NCI-H146 treated with DMSO at 0.1 percent for 48 hours (cell line): Measurements from ENCODE around the gene ABHD16B.
"Not testable (repeated sequence)": the region's sequence is repeated elsewhere in the genome, so short reads cannot be mapped to it uniquely, and the experiment has no call there.

Experiments
- DNase-seq: peaks from one replicate; lab custom pipeline; 2025; ENCODE audit not compliant: unreplicated experiment; lab: John Stamatoyannopoulos, UW

ABHD16B gene

GRCh38 chr20:63877755-63878470 is 16.6 kb downstream of the ABHD16B start:
- DNase-seq: no peak

GRCh38 chr20:63878899-63879663 is 17.8 kb downstream of the ABHD16B start:
- no peak for DNase-seq

DNA sequence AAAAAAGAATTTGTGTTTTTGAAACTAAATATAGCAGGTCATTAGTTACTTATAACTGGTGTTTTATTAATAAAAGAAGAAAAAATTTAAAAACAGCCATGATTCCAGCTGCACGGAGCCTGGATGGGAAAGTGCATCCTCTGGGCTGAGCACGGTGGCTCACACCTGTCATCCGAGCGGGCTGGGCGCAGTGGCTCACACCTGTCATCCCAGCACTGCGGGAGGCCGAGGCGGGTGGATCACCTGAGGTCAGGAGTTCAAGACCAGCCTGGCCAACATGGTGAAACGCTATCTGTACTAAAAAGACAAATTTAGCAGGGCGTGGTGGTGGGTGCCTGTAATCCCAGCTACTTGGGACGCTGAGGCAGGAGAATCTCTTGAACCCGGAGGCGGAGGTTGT is 19.6 kb downstream of the ABHD16B start:
- not testable (repeated sequence) for DNase-seq

DNA sequence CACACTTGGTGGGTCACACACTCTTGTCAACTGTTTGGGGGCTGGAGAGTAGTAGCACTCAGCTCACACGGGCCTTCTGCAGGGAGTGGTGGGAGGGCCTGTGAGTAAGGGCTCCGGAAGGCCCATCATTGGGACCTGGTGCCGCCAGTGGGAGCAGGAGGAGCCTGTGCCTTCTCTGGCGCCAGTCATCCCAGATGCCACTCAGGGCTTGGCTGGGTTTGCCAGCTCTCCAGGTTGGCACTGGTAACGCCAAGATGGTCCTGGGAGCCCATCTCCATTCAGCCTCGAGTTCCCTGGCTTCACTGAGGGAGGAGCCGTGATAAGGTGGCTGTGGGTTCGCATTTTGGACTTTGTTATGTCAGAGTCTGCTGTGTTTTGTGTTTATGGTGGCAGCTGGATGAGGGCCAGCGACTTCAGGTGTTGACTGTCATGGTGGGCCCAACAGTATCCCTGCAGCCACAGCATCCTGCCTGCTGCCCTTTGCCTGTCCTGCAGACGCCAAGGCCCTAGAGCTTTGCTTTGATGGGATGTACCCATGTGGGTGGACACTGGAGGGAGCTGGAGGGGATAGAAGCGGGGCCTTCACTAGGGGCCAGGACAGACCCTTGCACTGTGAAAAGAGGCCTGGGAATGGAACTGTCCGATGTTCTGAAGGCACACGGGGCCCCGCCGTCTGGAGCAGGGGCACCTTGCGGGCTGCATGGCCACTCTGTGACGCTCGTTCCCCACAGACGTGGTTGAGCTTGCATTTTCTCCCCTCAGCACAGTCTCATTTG is 20.3 kb downstream of the ABHD16B start:
- no peak for DNase-seq

- no peak for DNase-seq
Observed at GRCh38 chr20:63882257-63883200, 21.2 kb downstream of the ABHD16B start.

GRCh38 chr20:63883201-63883593 is 21.9 kb downstream of the ABHD16B start:
- no peak for DNase-seq

GRCh38 chr20:63884506-63885263 is 23.4 kb downstream of the ABHD16B start:
- no peak for DNase-seq

- DNase-seq: no peak
Observed at GRCh38 chr20:63885264-63886053, 24.2 kb downstream of the ABHD16B start.

DNA sequence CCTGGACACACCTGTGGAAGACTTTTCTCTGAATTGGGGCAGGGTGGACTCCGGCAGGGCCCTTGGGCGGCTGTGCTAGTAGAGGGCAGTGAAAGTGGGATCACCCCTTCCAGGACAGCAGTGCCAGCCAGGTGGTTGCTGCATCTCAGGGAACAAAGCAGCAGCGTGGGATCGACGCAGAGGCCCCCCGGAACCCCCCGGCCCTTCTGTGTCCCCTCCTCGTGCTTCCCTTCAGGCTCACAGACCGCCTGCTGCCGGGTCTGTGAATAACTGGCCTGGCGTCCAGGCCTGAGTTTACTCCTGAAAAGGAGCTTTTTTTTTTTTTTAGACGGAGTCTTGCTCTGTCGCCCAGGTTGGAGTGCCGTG is 24.7 kb downstream of the ABHD16B start:
- DNase-seq: no peak

- DNase-seq: no peak
Observed at GRCh38 chr20:63886921-63887320, 25.6 kb downstream of the ABHD16B start.

DNA sequence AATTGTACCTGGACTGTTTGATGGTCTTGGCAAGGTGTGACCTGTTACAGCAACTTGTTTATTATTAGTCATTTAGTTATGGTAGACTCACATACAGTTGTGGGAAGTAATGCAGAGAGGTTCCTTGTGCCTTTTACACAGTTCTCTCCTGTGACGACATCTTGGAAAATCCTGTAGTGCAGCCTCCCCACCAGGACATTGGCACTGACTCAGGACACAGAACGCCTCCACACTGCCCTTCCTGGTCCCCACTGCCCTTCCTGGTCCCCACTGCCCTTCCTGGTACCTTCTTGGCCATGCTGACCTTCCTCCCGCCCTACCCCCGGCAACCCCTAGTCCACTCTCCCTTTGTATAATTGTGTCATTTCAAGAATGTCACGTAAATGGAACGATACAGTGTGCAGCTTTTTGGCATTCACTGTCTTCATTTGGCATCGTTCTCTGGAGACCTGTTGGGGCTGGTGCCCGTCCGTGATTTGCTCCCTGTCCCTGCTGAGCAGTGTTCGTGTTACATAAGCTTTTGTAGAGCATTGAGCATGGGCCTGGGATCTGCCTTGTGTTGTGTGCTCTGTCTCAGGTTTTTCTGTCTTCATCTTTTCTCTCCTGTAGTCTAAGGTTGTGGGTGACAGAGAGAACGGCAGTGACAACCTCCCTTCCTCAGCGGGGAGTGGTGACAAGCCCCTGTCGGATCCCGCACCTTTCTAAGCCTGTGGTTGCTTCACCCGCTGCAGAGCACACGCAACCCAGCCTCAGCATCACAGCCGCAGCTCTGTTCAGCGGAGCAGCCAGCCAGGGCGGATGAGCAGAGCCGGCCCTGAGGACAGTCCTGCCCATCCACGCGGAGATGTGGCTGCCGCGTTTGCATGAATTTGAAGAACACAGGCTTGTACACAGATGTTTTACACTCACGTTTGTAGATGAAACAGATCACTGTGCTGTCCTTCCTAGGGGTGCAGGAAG is 28.2 kb downstream of the ABHD16B start:
- no peak for DNase-seq

DNA sequence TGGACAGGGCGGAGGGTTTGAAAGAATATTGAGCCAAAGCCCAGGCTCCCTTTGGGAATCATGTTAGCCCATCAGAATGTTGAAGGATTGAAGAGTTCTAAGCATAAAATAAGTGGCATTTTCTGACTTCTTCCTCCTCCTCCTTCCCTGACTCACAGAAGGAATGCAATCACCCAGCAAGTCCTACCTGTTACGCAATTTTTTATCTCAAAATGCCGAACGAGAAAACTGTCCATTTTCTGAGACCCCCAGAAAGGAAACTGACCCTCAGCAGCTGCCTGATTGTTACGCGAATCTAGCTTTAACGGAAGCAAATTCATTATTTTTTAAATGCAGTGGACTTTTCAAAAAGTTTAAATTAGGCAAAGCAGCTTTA is 28.9 kb downstream of the ABHD16B start:
- DNase-seq: no peak

DNA sequence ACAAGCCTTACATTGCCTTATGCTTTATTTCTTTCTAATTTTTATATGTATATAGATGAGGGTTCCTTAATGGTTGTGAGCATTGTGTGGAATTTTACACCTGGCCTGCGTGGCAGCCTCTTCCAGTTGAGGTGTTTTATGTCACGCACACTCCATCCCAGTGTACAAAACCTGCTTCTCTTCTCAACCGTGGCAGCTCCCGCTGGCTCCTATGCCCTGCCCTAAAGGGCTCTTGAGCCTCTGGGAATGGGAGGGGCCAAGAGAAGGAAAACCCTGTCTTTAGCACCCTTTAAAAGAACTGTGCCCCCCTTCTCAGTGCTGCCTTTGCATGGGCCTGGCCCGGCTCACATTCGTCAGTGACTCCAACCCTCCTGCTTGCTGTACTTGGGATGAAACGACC is 29.3 kb downstream of the ABHD16B start:
- no peak for DNase-seq

DNA sequence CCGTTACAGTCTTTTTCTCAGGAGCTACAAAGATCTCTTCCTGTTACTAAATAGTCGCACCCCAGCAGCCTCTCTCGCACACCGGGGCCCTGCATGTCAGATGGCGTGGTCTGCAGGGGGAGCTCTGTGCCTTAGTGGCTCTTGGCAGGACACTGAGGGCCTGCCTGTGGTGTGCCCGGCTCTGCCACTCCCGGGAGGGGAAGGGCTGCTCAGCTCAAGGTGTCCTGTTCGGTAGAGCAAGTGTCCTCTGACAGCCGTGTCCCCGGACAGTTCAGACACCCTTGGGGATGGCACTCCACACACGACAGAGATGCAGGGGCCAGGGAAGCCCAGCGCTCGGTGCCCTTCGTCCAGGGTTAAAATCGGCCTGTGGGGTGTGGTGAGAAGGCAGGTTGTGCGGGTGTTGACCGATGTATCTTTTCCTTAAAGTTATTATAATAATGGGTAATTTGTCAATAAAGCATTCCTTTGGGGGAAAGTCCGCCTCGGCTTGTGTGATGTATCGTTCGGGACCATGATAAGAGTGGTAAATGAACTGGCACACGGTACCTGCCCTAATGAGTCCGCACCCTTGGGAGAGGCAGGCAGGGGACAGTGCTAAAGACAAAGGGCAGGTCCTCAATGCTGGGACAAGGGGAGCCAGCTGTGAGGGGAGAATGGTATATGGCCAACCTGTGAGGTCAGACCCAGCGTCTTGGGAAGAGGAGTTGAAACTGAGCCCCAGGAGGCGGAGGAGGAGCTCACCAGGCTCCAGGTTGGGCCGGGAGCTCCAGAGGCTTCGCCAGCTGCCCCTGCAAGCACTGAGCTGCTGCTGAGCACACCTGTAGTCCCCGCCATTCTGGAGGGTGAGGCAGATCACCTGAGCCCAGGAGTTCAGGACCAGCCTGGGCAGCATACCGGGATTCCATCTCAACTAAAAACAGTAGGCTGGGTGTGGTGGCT is 30.0 kb downstream of the ABHD16B start:
- no peak for DNase-seq

DNA sequence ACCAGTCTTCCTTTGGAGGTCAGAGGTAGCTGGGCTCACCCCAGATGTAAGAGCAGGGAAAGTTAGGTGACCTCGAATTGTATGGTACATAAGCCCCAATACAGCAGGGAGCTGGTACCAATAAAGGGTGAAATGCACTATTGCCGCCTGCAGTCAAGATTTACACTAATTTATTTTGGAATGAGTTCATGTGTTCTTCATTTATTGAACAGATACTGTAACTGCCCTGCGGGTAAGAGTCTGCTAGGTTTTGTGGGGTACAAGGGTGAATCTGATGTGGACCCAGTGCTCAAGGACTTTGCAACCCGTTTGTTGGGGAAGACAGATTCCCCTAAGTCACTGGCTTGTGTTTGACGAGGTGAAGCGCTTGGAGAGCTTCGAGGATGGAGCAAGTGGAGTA is 31.1 kb downstream of the ABHD16B start:
- no peak for DNase-seq

DNA sequence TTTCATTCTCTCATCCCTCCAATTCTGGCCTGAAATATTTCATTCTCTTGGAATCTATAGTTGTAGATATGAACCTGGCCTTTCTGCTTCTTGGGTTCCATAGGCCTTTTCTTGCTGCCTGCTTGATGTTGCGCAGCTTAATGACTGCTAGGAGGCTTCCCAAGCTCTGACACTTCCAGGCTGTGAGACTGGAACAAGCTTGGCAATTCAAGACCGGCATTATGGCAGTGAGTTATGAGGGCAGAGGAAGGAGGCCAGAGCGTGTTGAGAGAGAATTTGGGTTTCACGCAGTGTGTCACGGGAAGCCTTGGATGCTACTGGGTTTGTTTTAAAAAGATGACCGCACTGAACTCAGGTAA is 32.7 kb downstream of the ABHD16B start:
- DNase-seq: no peak
